ENCODE measurements around the gene KRT33B.

- no peak for TF ChIP-seq CTCF (IDR thresholded peaks at IDR 0.05)
- TF ChIP-seq POLR2A (IDR thresholded peaks at IDR 0.05), result no peak
Observed at GRCh38 chr17:41415411-41415810, 45.8 kb upstream of the KRT33B start.

Measured in testis (tissue), 2 donors.